H1 (cell line): ENCODE measurements around the gene SCGB1D4. TPM values are rescaled to one million over a fixed set of nuclear protein-coding genes. Genes with fewer than 3 reads are reported as not detected.

ENCODE experiments used
- CTCF ChIA-PET: fragments of 300-600 bp; sonication (Branson Sonifier 250); formaldehyde crosslinking; loops from one replicate; lab custom pipeline; 2021; ENCODE audit not compliant: partially characterized antibody; lab: Charles Lee
- POLR2A ChIA-PET: fragments of 300-600 bp; sonication (Branson Sonifier 250); formaldehyde crosslinking; loops from one replicate; lab custom pipeline; 2021; ENCODE audit warnings: inconsistent platforms; ENCODE audit not compliant: partially characterized antibody; lab: Charles Lee
- DNase-seq, 2 experiments: peaks; one replicate each; pipeline versions ENCODE4 v3.0.0 to v3.0.0-alpha.2; 2010 to 2022; ENCODE audit warnings: low spot score in 2 of 2, low read depth in 1 of 2, mixed read lengths in 1 of 2
- FAIRE-seq: peaks from 2 replicates; lab custom pipeline; 2011; peaks lifted over from hg19 to GRCh38; lab: Jason Lieb, UNC
- H2AFZ ChIP-seq: 2 replicates; pipeline ENCODE4 v1.8.1; 2012; ENCODE audit warnings: low read length, inconsistent platforms
- H2AK5ac ChIP-seq: 2 replicates; pipeline ENCODE4 v1.6.1; 2013; ENCODE audit warnings: low read depth, low read length
- H2BK120ac ChIP-seq: replicated peaks from 2 replicates; pipeline ENCODE3; 2013; ENCODE audit warnings: low read depth, low read length, inconsistent platforms
- H2BK12ac ChIP-seq: 2 replicates; pipeline ENCODE4 v1.6.1; 2013; ENCODE audit warnings: low read depth, low read length
- H2BK15ac ChIP-seq: 2 replicates; pipeline ENCODE4 v1.6.1; 2013; ENCODE audit warnings: low read length
- H2BK20ac ChIP-seq: 2 replicates; pipeline ENCODE4 v1.6.1; 2013; ENCODE audit warnings: low read length
- H2BK5ac ChIP-seq: 2 replicates; pipeline ENCODE4 v1.6.1; 2013; ENCODE audit warnings: low read depth, low read length
- H3K14ac ChIP-seq: 2 replicates; pipeline ENCODE4 v1.6.1; 2013; ENCODE audit warnings: inconsistent platforms; ENCODE audit not compliant: insufficient read length
- H3K18ac ChIP-seq: 2 replicates; pipeline ENCODE4 v1.6.1; 2013; ENCODE audit warnings: low read length; ENCODE audit errors: extremely low read depth
- H3K23ac ChIP-seq: 2 replicates; pipeline ENCODE4 v1.6.1; 2013; ENCODE audit warnings: inconsistent platforms; ENCODE audit not compliant: insufficient read length
- H3K23me2 ChIP-seq: 2 replicates; pipeline ENCODE4 v1.6.1; 2013; ENCODE audit warnings: low read depth, low read length
- H3K27ac ChIP-seq: 2 replicates; pipeline ENCODE4 v1.6.1; 2011; ENCODE audit warnings: low read depth, low read length, inconsistent platforms
- H3K27me3 ChIP-seq, 4 experiments: replicated peaks in 1 of 4; 1 replicate in 1 of 4; 2 replicates in 3 of 4; pipeline versions ENCODE4 v1.6.1 to v1.8.1; 2011 to 2013; ENCODE audit warnings: low read length in 3 of 4, mild to moderate bottlenecking in 3 of 4, inconsistent platforms in 2 of 4, mixed read lengths in 2 of 4, moderate library complexity in 1 of 4; ENCODE audit not compliant: control insufficient read depth in 3 of 4, insufficient read depth in 3 of 4; ENCODE audit errors: extremely low read depth in 1 of 4
- H3K36me3 ChIP-seq, 4 experiments: 2 replicates each; pipeline versions ENCODE4 v1.6.1 to v1.8.1; 2011 to 2013; ENCODE audit warnings: mild to moderate bottlenecking in 4 of 4, low read length in 3 of 4, moderate library complexity in 2 of 4, control low read depth in 1 of 4, inconsistent platforms in 1 of 4; ENCODE audit not compliant: insufficient read depth in 4 of 4, control insufficient read depth in 2 of 4
- H3K4ac ChIP-seq: replicated peaks from 2 replicates; pipeline ENCODE3; 2013; ENCODE audit warnings: low read length, low read depth, mixed read lengths, inconsistent platforms; ENCODE audit not compliant: insufficient read length
- H3K4me1 ChIP-seq, 4 experiments: replicated peaks in 1 of 4; 1 replicate in 1 of 4; 2 replicates in 3 of 4; pipeline versions ENCODE4 v1.6.1 to v1.8.1; 2011 to 2013; ENCODE audit warnings: low read length in 3 of 4, inconsistent platforms in 2 of 4, mixed read lengths in 1 of 4; ENCODE audit not compliant: insufficient read depth in 4 of 4, control insufficient read depth in 3 of 4
- H3K4me2 ChIP-seq, 2 experiments: 2 replicates each; pipeline versions ENCODE4 v1.6.1 to v1.8.1; 2011 to 2013; ENCODE audit warnings: low read depth in 2 of 2, low read length in 2 of 2, control low read depth in 1 of 2, inconsistent platforms in 1 of 2, mild to moderate bottlenecking in 1 of 2; ENCODE audit not compliant: insufficient read depth in 1 of 2
- H3K4me3 ChIP-seq, 4 experiments: fragments of 200-600, 300-600 bp in 1 of 4; sonication (generic), shearing (Covaris generic), sonication (Bioruptor Twin) in 1 of 4; 2 replicates each; pipeline versions ENCODE4 v1.5.1 to v1.8.1; 2011 to 2016; ENCODE audit warnings: low read length in 4 of 4, low read depth in 3 of 4, control low read depth in 2 of 4, inconsistent platforms in 2 of 4, mild to moderate bottlenecking in 2 of 4, mixed read lengths in 1 of 4, moderate library complexity in 1 of 4; ENCODE audit not compliant: insufficient read depth in 2 of 4; ENCODE audit errors: extremely low read depth in 1 of 4
- H3K56ac ChIP-seq: replicated peaks from 2 replicates; pipeline ENCODE3; 2013; ENCODE audit warnings: low read depth, mild to moderate bottlenecking, mixed read lengths, low read length, inconsistent platforms; ENCODE audit not compliant: insufficient read length
- H3K79me1 ChIP-seq: 2 replicates; pipeline ENCODE4 v1.6.1; 2013; ENCODE audit warnings: low read depth, low read length, control low read depth
- H3K79me2 ChIP-seq, 2 experiments: 2 replicates each; pipeline versions ENCODE4 v1.6.1 to v1.8.1; 2012 to 2013; ENCODE audit warnings: low read length in 2 of 2, mild to moderate bottlenecking in 2 of 2, inconsistent platforms in 1 of 2; ENCODE audit not compliant: insufficient read depth in 2 of 2, control insufficient read depth in 1 of 2
- H3K9ac ChIP-seq, 4 experiments: replicated peaks in 1 of 4; 1 replicate in 1 of 4; 2 replicates in 3 of 4; pipeline versions ENCODE4 v1.6.1 to v1.8.1; 2011 to 2013; ENCODE audit warnings: low read depth in 3 of 4, low read length in 3 of 4, control low read depth in 2 of 4, mild to moderate bottlenecking in 2 of 4, moderate library complexity in 2 of 4, inconsistent platforms in 1 of 4; ENCODE audit errors: extremely low read depth in 1 of 4
- H3K9me3 ChIP-seq, 2 experiments: 2 replicates each; pipeline versions ENCODE4 v1.6.1 to v1.8.1; 2012 to 2013; ENCODE audit warnings: mild to moderate bottlenecking in 2 of 2, moderate library complexity in 2 of 2, control low read depth in 1 of 2, inconsistent platforms in 1 of 2, low read depth in 1 of 2, low read length in 1 of 2, mixed read lengths in 1 of 2; ENCODE audit not compliant: insufficient read depth in 2 of 2
- H4K20me1 ChIP-seq, 2 experiments: replicated peaks in 1 of 2; 2 replicates each; pipeline versions ENCODE3 to v1.8.1; 2011 to 2013; ENCODE audit warnings: inconsistent platforms in 2 of 2, low read length in 2 of 2, mild to moderate bottlenecking in 1 of 2; ENCODE audit not compliant: insufficient read depth in 2 of 2, control insufficient read depth in 1 of 2
- H4K5ac ChIP-seq: 2 replicates; pipeline ENCODE4 v1.6.1; 2013; ENCODE audit warnings: low read length, low read depth, mixed read lengths, inconsistent platforms; ENCODE audit not compliant: insufficient read length
- H4K8ac ChIP-seq: 2 replicates; pipeline ENCODE4 v1.8.0; 2013; ENCODE audit warnings: mild to moderate bottlenecking, moderate library complexity, low read length, inconsistent platforms; ENCODE audit not compliant: insufficient read depth; ENCODE audit errors: extremely low read depth
- H4K91ac ChIP-seq: replicated peaks from 2 replicates; pipeline ENCODE3; 2013; ENCODE audit warnings: low read length, mixed read lengths, inconsistent platforms; ENCODE audit not compliant: insufficient read length
- BACH1 ChIP-seq: IDR thresholded peaks from 2 replicates; pipeline ENCODE4 v1.6.1; 2012; ENCODE audit warnings: low read length, improper control_type of control experiment
- SP1 ChIP-seq: IDR thresholded peaks from 2 replicates; pipeline ENCODE4 v1.6.1; 2011; ENCODE audit warnings: low read depth, low read length
- SRF ChIP-seq: IDR thresholded peaks from 2 replicates; pipeline ENCODE4 v1.6.1; 2011; ENCODE audit warnings: mild to moderate bottlenecking, low read depth, low read length, moderate library complexity
- WGBS, 2 experiments: shearing (Covaris generic) in 1 of 2; methylation state at CpG; one replicate each; pipeline versions ENCODE4 v1.1.6 to v1.1.7; 2013 to 2015; ENCODE audit warnings: low lambda C conversion rate in 2 of 2, mixed read lengths in 2 of 2, inconsistent platforms in 1 of 2, low coverage in 1 of 2, missing lambda C conversion rate in 1 of 2; ENCODE audit not compliant: insufficient replicate concordance in 2 of 2, insufficient coverage in 1 of 2, insufficient read length in 1 of 2; ENCODE audit errors: extremely low coverage in 1 of 2, missing lambda C conversion rate in 1 of 2; 5-methylcytosine and 5-hydroxymethylcytosine counted together
- polyA plus RNA-seq, 7 experiments: library from polyadenylated mRNA; depleted of rRNA in 3 of 7; stranded (reverse) in 5 of 7; unstranded in 2 of 7; fragments of >200 nt in 5 of 7; fragments of 200-250 nt in 2 of 7; gene quantifications; 1 replicate in 5 of 7; 2 replicates in 1 of 7; 4 replicates in 1 of 7; pipeline versions ENCODE4 v1.2.1 to v1.2.3, GENCODE V29; 2011 to 2013; ENCODE audit warnings: missing spikeins in 2 of 7, mixed read lengths in 2 of 7
- total RNA-seq: library from RNA; stranded (reverse); fragmentation: NEBNext Ultra II Directional; extraction: Animal tissue kit (Norgen Biotek cat#: 25700); gene quantifications from 2 replicates; pipeline ENCODE4 v1.2.1, GENCODE V29; 2021

Gene SCGB1D4
- total and polyA plus RNA-seq, 2 of the 8 experiments (the other 6 are each of a cell fraction or from before 2014, with no cell fraction given): not detected

DNA sequence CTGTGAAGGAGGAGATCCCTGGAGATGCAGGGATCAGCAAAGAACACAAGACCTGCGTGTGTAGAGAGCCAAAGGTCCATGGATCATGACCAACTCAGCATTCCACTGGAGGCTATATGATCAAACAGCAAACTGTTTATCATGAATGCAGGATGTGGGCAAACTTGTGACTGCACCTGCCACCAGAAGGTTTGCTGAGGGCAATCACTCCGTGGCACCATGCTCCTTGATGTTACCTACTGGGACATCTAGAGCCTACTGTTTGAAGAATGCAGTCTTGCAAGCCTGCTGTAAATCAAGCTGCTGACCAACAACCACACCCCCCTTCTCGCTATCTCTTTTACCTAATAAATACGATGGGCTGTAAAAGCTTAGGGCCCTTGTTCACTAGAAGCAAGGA is 47.2 kb downstream of the SCGB1D4 start:
- no peaks in the 10 kb centered on the region for H4K20me1 ChIP-seq
- H3K14ac ChIP-seq: no peak overlapping the region
- no peak overlapping the region for H4K8ac ChIP-seq
- no peak overlapping the region for H3K9ac ChIP-seq
- no peaks in the 10 kb centered on the region; a peak in 1 of 8 replicates for H3K36me3 ChIP-seq
- no peaks in the 10 kb centered on the region for H3K23me2 ChIP-seq
- H2BK120ac ChIP-seq: no peak overlapping the region
- FAIRE-seq (no peak), DNase-seq (no peak)
- H2AK5ac ChIP-seq: no peak overlapping the region
- H3K4me3 ChIP-seq: no peak overlapping the region
- H3K18ac ChIP-seq: no peak overlapping the region
- WGBS, 2 experiments: 65% methylated on average over 4 of the region's 4 CpGs; no CpG with 5 or more reads in 1 of the 2 experiments
- H3K4me2 ChIP-seq: no peak overlapping the region
- no peaks in the 10 kb centered on the region for H3K27me3 ChIP-seq
- H2AFZ ChIP-seq: no peak overlapping the region
- no peak overlapping the region for H3K27ac ChIP-seq
- no peak overlapping the region for H3K4ac ChIP-seq
- POLR2A ChIA-PET: no interaction called here
- H3K79me2 ChIP-seq: no peaks in the 10 kb centered on the region
- peaks cover 27 to 28% of the 10 kb centered on the region in 2 experiments; a peak in 3 of 4 replicates for H3K9me3 ChIP-seq
- H3K79me1 ChIP-seq: no peaks in the 10 kb centered on the region
- no peak overlapping the region for H3K56ac ChIP-seq
- H2BK20ac ChIP-seq: no peak overlapping the region
- CTCF ChIA-PET: interaction anchor here (1.1 kb wide), 1 partner anchor 17 kb away, joined by 3 read pairs; no protein-coding TSS in a partner anchor
- no peak overlapping the region for H3K23ac ChIP-seq
- no peak overlapping the region for H4K5ac ChIP-seq
- no peak overlapping the region for H2BK5ac ChIP-seq
- no peak overlapping the region for H2BK15ac ChIP-seq
- no peak overlapping the region for H4K91ac ChIP-seq
- no peak overlapping the region for H2BK12ac ChIP-seq
- H3K4me1 ChIP-seq: no peaks in the 10 kb centered on the region
- TF ChIP-seq SP1: no peak
- no peak for TF ChIP-seq BACH1
- TF ChIP-seq SRF: no peak
